ENCODE results near the gene PER1. TPM values are rescaled to one million over a fixed set of nuclear protein-coding genes. Genes with fewer than 3 reads are reported as not detected.

Gene PER1
- total RNA-seq, 6 experiments from 2014 or later = 25.7 to 118 (median 55.2) TPM

- DNase-seq = peak; percentile 64 to 86 (median 83)
- intact Hi-C loops (cut with DNase I) = no loop called here
- WGBS (ENCODE audit: insufficient coverage, low coverage, low lambda C conversion rate, missing lambda C conversion rate) = 10% methylated on average over 16 of the region's 55 CpGs
Observed at GRCh38 chr17:8162997-8163977, 11.1 kb upstream of the PER1 start.

DNA sequence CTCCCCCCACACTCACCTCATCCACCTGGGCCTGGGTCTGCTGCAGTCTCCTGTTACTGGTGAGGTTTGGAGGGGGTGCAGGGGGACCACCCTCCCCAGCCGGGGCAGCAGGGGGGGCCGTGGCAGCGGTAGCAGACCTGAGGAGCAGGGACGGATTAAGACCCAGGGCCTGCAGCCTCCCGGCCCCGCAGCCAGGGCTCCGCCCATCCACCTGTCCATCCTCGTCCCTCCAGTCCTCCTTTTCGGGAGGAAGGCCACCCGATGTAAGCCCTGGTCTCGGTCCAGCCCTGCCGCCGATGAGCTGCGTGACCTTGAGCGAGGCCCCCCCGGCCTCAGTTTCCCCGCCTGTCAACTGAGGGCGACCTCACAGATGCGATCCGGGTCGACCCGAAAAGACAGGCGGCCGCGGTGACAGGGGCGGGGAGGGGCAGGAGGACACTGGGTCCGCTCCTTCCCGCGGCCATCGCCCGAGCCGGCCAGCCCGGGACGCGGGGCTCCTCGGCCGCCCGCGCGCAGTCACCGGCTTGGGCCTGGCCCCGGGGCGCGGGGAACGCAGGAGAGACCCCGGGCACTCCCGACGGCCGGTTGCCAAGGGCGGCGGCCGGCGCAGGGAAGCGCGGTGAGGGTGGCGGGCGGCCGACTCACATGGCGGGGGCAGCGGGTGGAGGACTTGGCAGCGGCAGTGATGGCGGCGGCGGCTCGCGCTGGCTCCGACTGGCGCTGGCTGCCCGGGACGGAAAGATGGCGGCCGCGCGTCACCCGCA lies 10.2 kb upstream of the PER1 start, which contains the start of gene VAMP2:
TSS of gene VAMP2 (minus strand) at position 716 of the 764 bp plus-strand sequence. CDS start at position 647, 69 bp downstream.
- H3K4me1 ChIP-seq = peaks cover 0 to 31% (median 21%) of the 10 kb centered on the region in 4 donors
- H3K27ac ChIP-seq = peak within 1 kb of the TSS; percentile 99
- ATAC-seq (peak; percentile 20 to 53 (median 41)), DNase-seq (peak; percentile 82 to 84 (median 83))
- H3K36me3 ChIP-seq = peaks cover 0 to 14% (median 0%) of the 10 kb centered on the region in 4 donors
- 0% methylated on average over 32 of the region's 75 CpGs for WGBS (ENCODE audit: insufficient coverage, low coverage, low lambda C conversion rate, missing lambda C conversion rate)
- H3K9me3 ChIP-seq = no peaks in the 10 kb centered on the region
- peak within 1 kb of the TSS; percentile 91 to 97 (median 91) for H3K4me3 ChIP-seq
- no peaks in the 10 kb centered on the region for H3K27me3 ChIP-seq
- peak in 1 of 4 donors; percentile 22 for TF ChIP-seq CTCF (IDR thresholded peaks at IDR 0.05)
- peak; percentile 72 for TF ChIP-seq POLR2A (IDR thresholded peaks at IDR 0.05)
- intact Hi-C loops (cut with DNase I) = no loop called here

More at GRCh38 chr17:8162997-8163977, 11.1 kb upstream of the PER1 start:
- Histone ChIP-seq H3K9me3 (no peaks in the 10 kb centered on the region), H3K27ac (peak overlapping the region; percentile 99), H3K4me1 (peaks cover 0 to 31% (median 21%) of the 10 kb centered on the region in 4 donors), H3K27me3 (no peaks in the 10 kb centered on the region), H3K36me3 (peaks cover 0 to 14% (median 0%) of the 10 kb centered on the region in 4 donors), H3K4me3 (peak overlapping the region; percentile 91 to 97 (median 91))
- ATAC-seq = peak; percentile 59 to 73 (median 69)
- no peak for TF ChIP-seq POLR2A (IDR thresholded peaks at IDR 0.05)
- TF ChIP-seq CTCF (IDR thresholded peaks at IDR 0.05) = no peak

GRCh38 chr17:8161289-8162232 lies 9.4 kb upstream of the PER1 start:
- 55% methylated on average over 15 of the region's 19 CpGs for WGBS (ENCODE audit: insufficient coverage, low coverage, low lambda C conversion rate, missing lambda C conversion rate)
- no peaks in the 10 kb centered on the region for H3K9me3 ChIP-seq
- no peak for TF ChIP-seq CTCF (IDR thresholded peaks at IDR 0.05)
- no peak for TF ChIP-seq POLR2A (IDR thresholded peaks at IDR 0.05)
- intact Hi-C loops (cut with DNase I) = no loop called here
- H3K4me3 ChIP-seq = peak overlapping the region; percentile 91 to 97 (median 91)
- peaks cover 0 to 31% (median 21%) of the 10 kb centered on the region in 4 donors for H3K4me1 ChIP-seq
- H3K36me3 ChIP-seq = peaks cover 0 to 14% (median 0%) of the 10 kb centered on the region in 4 donors
- H3K27me3 ChIP-seq = no peaks in the 10 kb centered on the region
- DNase-seq (peak in 1 of 3 donors; percentile 17), ATAC-seq (no peak)
- peak overlapping the region; percentile 99 for H3K27ac ChIP-seq
